ENCODE measurements around the gene C12orf43.
A peak's percentile ranks its signal among the peaks of the same experiment; 100 is the strongest.
"Not testable (repeated sequence)": the region's sequence is repeated elsewhere in the genome, so short reads cannot be mapped to it uniquely, and the experiment has no call there.

Gene C12orf43

GRCh38 chr12:121015825-121016766, at the start of gene C12orf43:
C12orf43 (minus strand) TSS chr12:121016487; CDS start chr12:121016474, 13 bp downstream.
- Histone ChIP-seq H3K9me3 (ENCODE audit: control insufficient read depth, insufficient read depth, low read length) (no peaks in the 10 kb centered on the region), H3K27me3 (ENCODE audit: control insufficient read depth, insufficient read depth, low read length) (no peaks in the 10 kb centered on the region), H3K27ac (ENCODE audit: low read length) (no peak within 1 kb of the TSS), H3K36me3 (ENCODE audit: control insufficient read depth, insufficient read depth, low read length) (peaks cover 4% of the 10 kb centered on the region; the same call in 1 of the 2 replicates), H3K4me1 (ENCODE audit: control insufficient read depth, insufficient read depth, low read length) (no peaks in the 10 kb centered on the region), H3K4me3 (ENCODE audit: low read length) (peak within 1 kb of the TSS; percentile 93)
- no CpG with 5 or more reads among the region's 34 CpGs for WGBS (ENCODE audit: insufficient coverage, insufficient read length)
- peak; percentile 94 for DNase-seq (ENCODE audit: low read depth, low spot score)

GRCh38 chr12:121065345-121065744, 49.1 kb upstream of the C12orf43 start:
- no peaks in the 10 kb centered on the region for H3K36me3 ChIP-seq (ENCODE audit: control insufficient read depth, insufficient read depth, low read length)
- H3K4me1 ChIP-seq (ENCODE audit: control insufficient read depth, insufficient read depth, low read length): no peaks in the 10 kb centered on the region
- no peak overlapping the region for H3K4me3 ChIP-seq (ENCODE audit: low read length)
- no peak for DNase-seq (ENCODE audit: low read depth, low spot score)
- no CpG with 5 or more reads among the region's 2 CpGs for WGBS (ENCODE audit: insufficient coverage, insufficient read length)
- no peaks in the 10 kb centered on the region for H3K27me3 ChIP-seq (ENCODE audit: control insufficient read depth, insufficient read depth, low read length)
- no peak overlapping the region for H3K27ac ChIP-seq (ENCODE audit: low read length)
- no peaks in the 10 kb centered on the region for H3K9me3 ChIP-seq (ENCODE audit: control insufficient read depth, insufficient read depth, low read length)

GRCh38 chr12:121064586-121064985, 48.3 kb upstream of the C12orf43 start:
- not testable (repeated sequence) for H3K4me3 ChIP-seq (ENCODE audit: low read length); H3K27ac ChIP-seq (ENCODE audit: low read length); H3K4me1 ChIP-seq (ENCODE audit: control insufficient read depth, insufficient read depth, low read length); H3K9me3 ChIP-seq (ENCODE audit: control insufficient read depth, insufficient read depth, low read length); DNase-seq (ENCODE audit: low read depth, low spot score); H3K36me3 ChIP-seq (ENCODE audit: control insufficient read depth, insufficient read depth, low read length); H3K27me3 ChIP-seq (ENCODE audit: control insufficient read depth, insufficient read depth, low read length)
- WGBS (ENCODE audit: insufficient coverage, insufficient read length): no CpG with 5 or more reads among the region's 12 CpGs

- Histone ChIP-seq H3K9me3 (ENCODE audit: control insufficient read depth, insufficient read depth, low read length) (no peaks in the 10 kb centered on the region), H3K4me1 (ENCODE audit: control insufficient read depth, insufficient read depth, low read length) (no peaks in the 10 kb centered on the region), H3K36me3 (ENCODE audit: control insufficient read depth, insufficient read depth, low read length) (no peaks in the 10 kb centered on the region), H3K4me3 (ENCODE audit: low read length) (no peak overlapping the region), H3K27me3 (ENCODE audit: control insufficient read depth, insufficient read depth, low read length) (no peaks in the 10 kb centered on the region), H3K27ac (ENCODE audit: low read length) (no peak overlapping the region)
- no peak for DNase-seq (ENCODE audit: low read depth, low spot score)
- WGBS (ENCODE audit: insufficient coverage, insufficient read length): no CpG with 5 or more reads among the region's 1 CpG
Observed at GRCh38 chr12:121064116-121064515, 47.8 kb upstream of the C12orf43 start.

GRCh38 chr12:121062391-121063045, 46.2 kb upstream of the C12orf43 start:
- H3K4me3 ChIP-seq (ENCODE audit: low read length): no peak overlapping the region
- H3K27me3 ChIP-seq (ENCODE audit: control insufficient read depth, insufficient read depth, low read length): no peaks in the 10 kb centered on the region
- no peak for DNase-seq (ENCODE audit: low read depth, low spot score)
- no CpG with 5 or more reads among the region's 11 CpGs for WGBS (ENCODE audit: insufficient coverage, insufficient read length)
- no peaks in the 10 kb centered on the region for H3K36me3 ChIP-seq (ENCODE audit: control insufficient read depth, insufficient read depth, low read length)
- no peaks in the 10 kb centered on the region for H3K4me1 ChIP-seq (ENCODE audit: control insufficient read depth, insufficient read depth, low read length)
- H3K27ac ChIP-seq (ENCODE audit: low read length): no peak overlapping the region
- H3K9me3 ChIP-seq (ENCODE audit: control insufficient read depth, insufficient read depth, low read length): no peaks in the 10 kb centered on the region

GRCh38 chr12:121061831-121062230, 45.5 kb upstream of the C12orf43 start:
- DNase-seq (ENCODE audit: low read depth, low spot score): no peak
- no peak overlapping the region for H3K4me3 ChIP-seq (ENCODE audit: low read length)
- H3K4me1 ChIP-seq (ENCODE audit: control insufficient read depth, insufficient read depth, low read length): no peaks in the 10 kb centered on the region
- no peaks in the 10 kb centered on the region for H3K27me3 ChIP-seq (ENCODE audit: control insufficient read depth, insufficient read depth, low read length)
- no peaks in the 10 kb centered on the region for H3K36me3 ChIP-seq (ENCODE audit: control insufficient read depth, insufficient read depth, low read length)
- H3K27ac ChIP-seq (ENCODE audit: low read length): no peak overlapping the region
- no CpG with 5 or more reads among the region's 2 CpGs for WGBS (ENCODE audit: insufficient coverage, insufficient read length)
- H3K9me3 ChIP-seq (ENCODE audit: control insufficient read depth, insufficient read depth, low read length): no peaks in the 10 kb centered on the region

GRCh38 chr12:121060149-121061001, 44.1 kb upstream of the C12orf43 start:
- WGBS (ENCODE audit: insufficient coverage, insufficient read length): no CpG with 5 or more reads among the region's 16 CpGs
- H3K27me3 ChIP-seq (ENCODE audit: control insufficient read depth, insufficient read depth, low read length): no peaks in the 10 kb centered on the region
- peak; percentile 22 for DNase-seq (ENCODE audit: low read depth, low spot score)
- H3K36me3 ChIP-seq (ENCODE audit: control insufficient read depth, insufficient read depth, low read length): no peaks in the 10 kb centered on the region
- no peaks in the 10 kb centered on the region for H3K9me3 ChIP-seq (ENCODE audit: control insufficient read depth, insufficient read depth, low read length)
- H3K4me3 ChIP-seq (ENCODE audit: low read length): no peak overlapping the region; the same call in 1 of the 2 replicates
- H3K27ac ChIP-seq (ENCODE audit: low read length): no peak overlapping the region
- H3K4me1 ChIP-seq (ENCODE audit: control insufficient read depth, insufficient read depth, low read length): no peaks in the 10 kb centered on the region

GRCh38 chr12:121059031-121059898, 43.0 kb upstream of the C12orf43 start:
- DNase-seq (ENCODE audit: low read depth, low spot score): no peak
- Histone ChIP-seq H3K36me3 (ENCODE audit: control insufficient read depth, insufficient read depth, low read length) (no peaks in the 10 kb centered on the region), H3K4me1 (ENCODE audit: control insufficient read depth, insufficient read depth, low read length) (no peaks in the 10 kb centered on the region), H3K9me3 (ENCODE audit: control insufficient read depth, insufficient read depth, low read length) (no peaks in the 10 kb centered on the region), H3K27ac (ENCODE audit: low read length) (no peak overlapping the region), H3K27me3 (ENCODE audit: control insufficient read depth, insufficient read depth, low read length) (no peaks in the 10 kb centered on the region), H3K4me3 (ENCODE audit: low read length) (no peak overlapping the region)
- WGBS (ENCODE audit: insufficient coverage, insufficient read length): no CpG with 5 or more reads among the region's 10 CpGs

GRCh38 chr12:121057794-121058193, 41.5 kb upstream of the C12orf43 start:
- DNase-seq (ENCODE audit: low read depth, low spot score): no peak
- Histone ChIP-seq H3K4me3 (ENCODE audit: low read length) (no peak overlapping the region), H3K36me3 (ENCODE audit: control insufficient read depth, insufficient read depth, low read length) (no peaks in the 10 kb centered on the region), H3K27me3 (ENCODE audit: control insufficient read depth, insufficient read depth, low read length) (no peaks in the 10 kb centered on the region), H3K9me3 (ENCODE audit: control insufficient read depth, insufficient read depth, low read length) (no peaks in the 10 kb centered on the region), H3K27ac (ENCODE audit: low read length) (no peak overlapping the region), H3K4me1 (ENCODE audit: control insufficient read depth, insufficient read depth, low read length) (no peaks in the 10 kb centered on the region)
- WGBS (ENCODE audit: insufficient coverage, insufficient read length): no CpG with 5 or more reads among the region's 9 CpGs
